GM21723 (cell line): ENCODE results near the gene PLEKHH1.
"Not testable (repeated sequence)": the region's sequence is repeated elsewhere in the genome, so short reads cannot be mapped to it uniquely, and the experiment has no call there.

Experiments used
- ATAC-seq: cut with Tn5 transposase; IDR thresholded peaks from one replicate; pipeline ENCODE4 v1.9.1; 2021; ENCODE audit warnings: mild to moderate bottlenecking, moderate library complexity; ENCODE audit not compliant: unreplicated experiment

Gene PLEKHH1

DNA sequence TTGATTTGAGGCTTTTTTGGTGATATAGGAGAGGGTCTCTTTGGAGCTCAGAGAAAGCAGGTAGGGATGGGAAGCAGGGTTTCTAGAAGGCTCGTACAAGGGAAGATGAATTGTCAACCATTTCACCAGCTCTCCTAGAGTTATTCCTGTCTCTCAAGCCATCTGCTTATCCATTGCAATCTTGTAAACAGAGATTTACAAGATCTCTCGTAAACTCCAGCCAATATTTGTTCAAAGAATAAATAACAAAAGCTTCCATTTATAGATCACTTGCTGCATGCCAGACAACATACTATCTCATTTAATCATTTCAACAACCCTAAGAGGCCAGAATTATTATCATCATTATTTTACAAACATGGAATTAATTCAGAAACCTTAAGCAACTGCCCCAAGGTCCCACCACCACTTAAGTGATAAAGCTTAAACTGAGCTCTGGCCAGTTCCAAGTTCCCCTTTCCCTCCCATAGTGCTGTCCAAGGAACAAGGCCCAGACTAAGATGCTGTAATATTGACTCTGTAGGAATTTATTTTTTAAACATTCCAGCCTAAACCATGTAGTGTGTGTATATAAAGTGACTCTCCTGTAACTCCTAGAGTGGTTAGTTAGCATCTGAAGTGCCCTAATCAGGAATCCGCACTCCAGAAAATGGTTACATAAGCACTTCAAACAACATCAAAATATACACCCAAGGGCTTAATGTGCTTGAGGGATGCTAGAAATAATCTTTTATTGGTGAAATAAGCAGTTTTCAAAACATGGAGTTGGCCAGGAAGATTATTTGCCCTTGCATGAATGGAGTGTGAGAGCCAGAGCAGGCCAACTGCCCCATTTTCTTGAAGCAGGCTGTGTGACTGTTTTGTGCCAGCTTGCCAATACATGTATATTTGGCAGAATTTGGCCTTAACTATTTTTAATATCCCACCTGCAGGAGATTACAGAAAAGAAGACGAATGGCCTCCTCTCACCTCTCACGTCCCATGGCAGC, 2.8 kb upstream of the PLEKHH1 start:
- ATAC-seq = no peak

DNA sequence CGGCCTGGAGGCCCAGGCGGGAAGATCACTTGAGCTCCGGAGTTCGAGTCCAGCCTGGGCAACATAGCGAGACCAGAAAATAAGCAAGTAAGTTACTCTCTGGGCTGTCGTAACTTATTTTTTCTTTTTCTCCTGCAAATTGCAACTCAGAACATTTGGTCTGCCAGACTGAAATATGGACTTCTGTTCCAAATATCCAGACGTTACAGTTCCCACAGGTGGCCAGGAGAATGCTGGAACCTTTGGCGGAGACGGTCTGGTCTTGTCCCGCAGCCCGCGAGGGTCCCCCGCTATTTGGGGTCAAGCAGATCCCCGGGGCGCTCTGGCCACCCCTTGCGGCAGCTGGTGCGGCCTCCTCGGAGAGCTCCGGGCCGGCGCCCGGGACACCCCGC, 488 bp upstream of the PLEKHH1 start:
- ATAC-seq = no peak

DNA sequence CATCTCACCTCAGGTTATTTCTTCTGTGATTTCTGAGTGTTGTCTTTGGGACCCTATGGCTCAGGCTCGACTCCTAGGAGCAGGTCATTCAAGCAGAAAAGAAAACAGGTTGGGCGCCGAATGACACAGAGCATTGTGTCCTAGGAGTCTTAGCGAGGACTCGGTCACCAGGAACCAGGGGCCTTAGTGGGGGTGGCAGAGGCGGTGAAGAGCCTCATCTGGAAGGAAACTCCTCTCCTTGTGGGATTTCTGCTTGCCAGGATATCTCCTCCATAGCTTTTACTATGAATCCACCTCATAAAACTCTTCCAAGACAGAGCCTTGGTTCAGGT, 630 bp downstream of the PLEKHH1 start:
- ATAC-seq = no peak

DNA sequence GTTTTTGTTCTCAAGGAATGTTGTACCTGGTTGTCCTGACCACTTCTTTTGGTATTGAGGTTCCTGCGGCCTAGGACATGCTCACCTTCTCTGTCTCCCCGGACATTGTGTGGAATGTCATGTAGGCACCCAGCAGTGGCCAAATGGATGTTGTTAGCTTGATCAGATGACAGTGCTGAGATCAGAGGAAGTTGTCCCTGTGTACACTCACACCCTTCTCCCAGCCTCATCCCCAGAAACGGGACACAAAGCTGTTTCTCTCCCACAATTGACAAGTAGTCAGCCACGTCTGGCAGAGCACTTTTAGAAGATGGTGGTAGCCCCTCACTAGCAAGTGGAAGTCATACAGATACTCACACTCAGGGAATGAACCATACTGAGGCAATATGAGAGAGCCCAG, 3.0 kb downstream of the PLEKHH1 start:
- no peak for ATAC-seq

DNA sequence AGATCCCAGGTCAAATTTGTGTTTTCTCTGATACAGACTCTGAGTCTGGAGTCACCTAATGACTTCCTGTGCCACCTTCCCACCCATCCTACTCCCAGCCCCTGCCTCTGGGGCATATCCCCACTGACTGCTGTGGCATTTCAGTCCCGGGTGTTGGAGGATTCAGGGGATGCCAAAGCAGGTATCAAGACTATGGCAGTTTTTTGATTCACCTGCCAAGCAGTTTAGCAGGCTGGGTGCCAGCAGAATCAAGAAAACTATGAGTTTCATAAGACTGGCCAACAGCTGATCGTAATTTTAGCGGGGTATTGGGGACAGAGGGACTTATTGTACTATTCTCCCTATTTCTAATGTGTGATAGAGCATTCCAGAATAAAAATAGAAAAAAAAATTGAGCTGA, 4.6 kb downstream of the PLEKHH1 start:
- no peak for ATAC-seq

DNA sequence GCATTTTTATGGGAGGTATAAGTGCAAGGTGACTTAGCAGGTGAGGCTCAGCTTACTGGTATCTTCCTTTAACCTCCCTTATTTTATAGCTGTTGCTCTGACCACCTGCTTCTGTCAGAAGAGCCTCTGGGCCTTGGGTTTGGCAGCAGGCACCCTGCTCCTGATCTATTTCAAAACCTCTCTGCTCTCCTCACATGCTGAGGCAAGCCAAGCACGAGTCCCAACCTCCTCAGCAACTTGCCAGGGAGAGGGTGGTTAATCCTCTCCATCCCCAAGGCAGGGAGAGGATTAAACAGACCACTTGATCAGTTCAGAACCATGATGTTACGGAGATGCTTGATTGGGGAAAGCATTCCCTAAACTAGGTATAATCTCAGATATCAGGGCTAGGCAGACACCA, 5.4 kb downstream of the PLEKHH1 start:
- no peak for ATAC-seq

DNA sequence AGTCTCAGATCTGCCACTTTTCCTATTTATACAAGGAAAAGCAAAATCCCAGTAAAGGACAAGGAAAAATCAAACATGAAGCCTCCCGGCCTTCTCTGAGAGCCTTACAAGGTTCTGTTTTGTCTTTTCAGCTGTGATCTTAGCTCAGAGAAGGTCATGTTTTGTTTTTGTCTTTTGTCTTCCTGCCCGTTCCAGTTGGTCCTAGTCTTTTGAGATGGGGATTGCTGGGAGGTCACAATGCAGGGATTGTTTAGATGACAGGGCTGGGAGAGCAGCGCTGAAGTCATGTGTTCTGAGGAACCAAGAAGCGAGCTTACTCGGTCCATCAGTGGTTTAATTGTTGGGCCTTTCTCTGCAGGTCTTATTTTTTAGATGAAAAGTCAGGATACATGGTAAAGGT, 6.0 kb downstream of the PLEKHH1 start:
- no peak for ATAC-seq

DNA sequence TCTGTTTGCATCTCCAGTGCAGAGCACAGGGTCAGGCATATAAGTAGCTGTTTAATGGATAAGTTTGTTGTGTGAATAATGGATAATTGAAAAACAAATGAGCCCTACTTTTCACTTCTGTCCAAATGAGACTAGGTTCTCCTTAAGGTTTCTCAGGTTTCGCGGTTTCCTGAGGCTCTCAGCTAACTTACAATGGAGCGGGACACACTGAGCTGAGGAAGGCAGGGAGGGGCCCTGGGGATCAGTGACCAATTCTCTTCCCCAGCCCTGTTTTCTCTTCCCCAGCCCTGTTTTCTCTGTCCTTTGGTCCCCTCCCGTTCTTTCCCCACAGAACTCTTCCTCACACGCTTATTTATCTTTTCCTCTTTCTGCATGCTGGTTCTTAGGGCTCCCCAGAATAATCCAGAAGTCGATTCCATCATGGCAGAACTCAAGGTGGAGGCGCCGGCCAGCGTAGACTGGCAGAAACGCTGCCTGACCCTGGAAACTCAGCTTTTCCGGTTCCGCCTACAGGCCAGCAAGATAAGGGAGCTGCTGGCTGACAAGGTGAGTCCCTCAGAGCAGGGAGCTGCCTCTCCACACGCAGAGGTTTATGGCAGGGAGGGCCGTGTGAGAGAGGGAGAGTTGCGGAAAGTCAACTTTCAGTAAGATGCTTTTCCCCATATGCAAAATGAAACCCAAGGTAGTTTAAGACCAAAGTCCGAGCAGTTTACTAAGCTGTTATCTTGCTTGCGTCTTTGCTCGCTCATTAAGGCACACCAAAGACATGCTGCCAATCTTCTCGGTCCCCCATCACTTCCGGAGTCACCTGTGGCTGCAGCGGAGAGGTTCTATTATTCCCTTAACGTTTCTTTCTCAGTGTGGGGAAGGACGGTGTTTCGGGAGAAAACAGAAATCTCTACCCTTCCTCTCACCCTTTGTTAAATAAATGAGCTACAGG, 8.6 kb downstream of the PLEKHH1 start:
- ATAC-seq = no peak

DNA sequence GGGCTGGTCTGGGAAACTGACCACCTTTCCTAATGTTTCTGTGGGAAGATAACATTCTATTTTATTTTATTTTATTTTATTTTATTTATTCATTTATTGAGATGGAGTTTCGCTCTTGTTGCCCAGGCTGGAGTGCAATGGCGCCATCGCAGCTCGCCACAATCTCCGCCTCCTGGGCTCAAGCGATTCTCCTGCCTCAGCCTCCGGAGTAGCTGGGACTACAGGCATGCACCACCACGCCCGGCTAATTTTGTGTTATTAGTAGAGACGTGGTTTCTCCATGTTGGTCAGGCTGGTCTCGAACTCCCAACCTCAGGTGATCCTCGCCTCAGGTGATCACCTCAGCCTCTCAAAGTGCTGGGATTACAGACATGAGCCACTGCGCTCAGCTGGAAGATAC, 9.5 kb downstream of the PLEKHH1 start:
- not testable (repeated sequence) for ATAC-seq

DNA sequence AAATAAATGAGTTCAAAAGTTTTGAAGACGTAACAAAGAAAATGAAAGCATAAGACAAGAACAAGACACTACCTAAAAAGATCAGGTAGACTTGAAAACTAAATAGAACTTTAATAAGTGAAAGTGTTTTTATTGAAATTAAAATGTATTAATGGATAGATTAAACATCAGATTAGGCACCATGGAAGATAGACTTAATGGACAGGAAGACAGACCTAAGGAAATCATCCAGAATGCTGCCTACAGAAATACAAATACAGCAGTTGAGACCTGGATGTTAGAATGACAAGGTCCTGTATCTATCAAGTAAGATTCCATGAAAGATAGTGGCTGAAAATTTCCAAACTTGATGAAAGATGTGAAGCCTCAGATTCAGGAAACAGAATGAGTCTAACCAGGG, 11.5 kb downstream of the PLEKHH1 start:
- ATAC-seq = no peak

DNA sequence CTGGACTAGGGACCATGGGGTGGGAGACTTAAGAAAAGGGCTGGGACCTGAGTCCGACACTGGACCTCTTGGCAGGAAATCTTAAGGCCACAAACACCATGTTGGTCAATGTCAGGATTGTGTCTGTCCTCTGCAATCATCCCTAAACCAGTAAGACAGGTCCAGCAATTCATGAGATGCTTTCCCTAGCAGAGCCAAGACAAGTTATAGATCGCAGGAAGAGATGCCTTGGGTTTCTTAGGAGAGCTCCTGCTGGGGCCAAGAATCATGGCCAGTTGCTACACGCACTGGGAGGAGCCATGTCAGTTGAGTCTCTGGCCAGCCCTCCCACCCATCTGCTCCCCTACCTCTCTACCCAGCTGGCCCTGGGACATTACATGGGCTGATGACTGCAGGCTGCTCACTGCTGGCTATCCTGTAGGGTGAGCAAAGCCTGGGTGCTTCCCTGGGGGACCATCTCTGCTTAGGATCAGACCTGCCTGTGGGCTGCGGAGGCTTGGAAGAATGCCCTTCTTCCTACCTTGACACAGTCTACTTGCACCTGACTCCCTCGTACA, 14.2 kb downstream of the PLEKHH1 start:
- ATAC-seq = no peak

DNA sequence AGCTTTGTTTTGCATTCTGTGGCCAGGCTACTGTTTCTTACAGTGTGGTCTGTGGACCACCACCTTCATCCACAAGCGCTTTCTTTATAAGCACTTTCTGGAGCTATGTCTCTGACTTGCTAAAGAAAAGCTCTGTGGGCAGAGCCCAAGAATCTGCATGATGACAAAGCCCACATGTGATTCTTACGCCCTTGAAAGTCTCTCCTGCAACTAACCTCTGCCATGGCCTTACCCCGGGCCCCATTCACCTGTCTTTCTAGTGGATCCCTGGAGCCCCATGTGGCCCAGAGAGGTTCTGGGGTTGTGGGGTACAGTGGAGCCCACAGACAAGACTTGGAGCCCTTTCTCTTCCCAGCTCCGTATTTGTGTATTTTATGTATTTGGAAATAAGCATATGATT, 16.6 kb downstream of the PLEKHH1 start:
- no peak for ATAC-seq

DNA sequence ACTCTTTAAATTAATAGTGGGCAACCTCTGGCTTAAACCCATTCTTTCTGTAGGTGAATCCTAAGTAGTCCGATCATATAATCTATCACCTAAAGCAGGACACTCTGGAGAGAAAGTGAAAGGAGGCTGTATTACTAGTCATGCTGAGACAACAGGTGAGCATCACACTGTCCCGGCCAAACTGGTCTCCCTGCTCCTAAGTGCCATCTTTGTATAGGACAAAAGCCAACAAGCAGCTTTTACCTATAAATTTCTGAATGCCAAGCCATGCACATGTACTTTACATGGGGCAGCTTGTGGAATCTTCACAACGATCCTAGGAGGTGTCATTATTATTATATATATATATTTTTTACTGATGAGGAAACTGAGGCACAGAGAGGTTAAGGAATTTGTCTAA, 18.0 kb downstream of the PLEKHH1 start:
- ATAC-seq = no peak

DNA sequence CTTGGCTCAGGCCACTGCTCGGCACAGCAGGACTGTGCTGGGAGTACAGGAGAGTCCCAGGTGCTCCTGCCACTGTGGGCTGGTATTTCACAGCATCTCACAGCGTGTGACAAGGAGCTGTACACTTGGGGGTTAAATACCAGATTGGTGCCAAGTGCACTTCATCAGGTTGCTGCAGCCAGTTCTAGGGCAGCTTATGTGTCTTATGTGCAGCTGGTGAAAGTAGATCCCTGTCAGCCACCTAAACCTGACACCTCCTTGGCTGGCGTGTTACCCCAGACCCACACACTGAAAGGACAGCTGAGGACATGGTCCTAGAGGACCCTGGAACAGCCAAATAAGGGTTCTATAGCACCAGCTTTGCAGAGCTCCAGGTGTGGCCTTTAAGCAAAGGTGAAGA, 18.9 kb downstream of the PLEKHH1 start:
- ATAC-seq = no peak

DNA sequence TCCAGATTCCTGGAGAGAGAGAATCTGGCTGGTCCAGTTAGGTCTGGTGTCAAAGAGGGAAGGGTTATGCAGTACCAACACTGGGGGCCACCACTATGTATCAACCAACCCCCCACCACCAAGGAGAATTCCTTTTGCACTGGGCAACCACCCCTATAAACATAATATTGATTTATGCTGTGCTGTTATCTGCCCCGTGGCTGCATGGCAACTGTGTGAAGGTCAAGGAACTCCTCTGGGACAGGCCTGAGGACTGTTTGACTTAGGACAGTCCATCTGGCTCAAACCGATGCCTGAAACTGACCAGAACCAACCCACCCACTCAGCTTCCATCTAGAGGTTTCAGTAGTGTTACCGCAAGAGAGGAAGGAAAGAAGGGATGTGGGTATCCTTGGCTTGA, 20.5 kb downstream of the PLEKHH1 start:
- ATAC-seq = no peak

DNA sequence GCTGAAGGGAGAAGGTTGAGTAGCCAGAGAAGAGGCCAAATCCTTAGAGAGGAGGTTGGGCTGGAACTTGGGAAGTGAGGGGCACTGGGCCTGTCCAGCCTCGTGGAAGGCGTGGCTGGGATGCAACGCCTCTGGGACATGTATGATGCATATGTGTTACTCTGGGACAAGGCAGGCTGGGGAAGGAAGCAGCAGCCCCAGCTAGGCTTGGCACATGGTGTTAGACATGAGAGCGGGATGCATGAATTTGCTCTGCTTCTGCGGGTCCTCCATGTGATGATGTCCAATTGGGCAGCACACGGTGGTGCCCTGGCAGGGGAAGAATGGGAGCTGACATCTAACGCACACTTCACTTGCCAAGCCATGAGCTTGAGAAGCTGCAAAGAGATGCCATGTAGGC, 21.3 kb downstream of the PLEKHH1 start:
- no peak for ATAC-seq

DNA sequence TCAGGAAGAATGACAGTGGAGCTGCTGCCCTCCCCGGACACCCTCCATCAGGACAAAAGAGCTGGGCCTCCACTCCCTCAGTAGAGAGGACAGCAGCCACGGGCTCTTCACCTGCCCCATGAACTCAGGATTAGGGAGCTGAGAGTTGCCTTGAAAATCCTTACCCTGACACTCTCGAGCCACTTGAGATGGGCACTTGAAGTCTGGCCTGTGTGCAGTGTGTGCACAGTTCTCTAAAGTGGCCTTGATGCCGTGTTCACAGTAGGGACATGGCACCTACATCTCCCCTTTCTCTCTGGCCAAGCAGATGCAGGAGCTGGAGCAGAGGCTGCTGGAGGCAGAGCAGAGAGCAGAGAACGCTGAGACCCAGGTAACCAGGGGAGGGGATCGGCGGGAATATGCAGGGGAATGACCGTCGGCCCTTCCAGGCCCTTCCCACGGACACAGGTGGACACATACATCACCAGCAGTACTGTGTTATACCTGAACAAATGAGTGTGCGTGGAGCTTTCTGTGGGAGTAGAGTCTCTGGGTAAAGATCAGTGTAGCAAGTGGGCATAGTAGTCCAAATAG, 22.5 kb downstream of the PLEKHH1 start:
- ATAC-seq = no peak

DNA sequence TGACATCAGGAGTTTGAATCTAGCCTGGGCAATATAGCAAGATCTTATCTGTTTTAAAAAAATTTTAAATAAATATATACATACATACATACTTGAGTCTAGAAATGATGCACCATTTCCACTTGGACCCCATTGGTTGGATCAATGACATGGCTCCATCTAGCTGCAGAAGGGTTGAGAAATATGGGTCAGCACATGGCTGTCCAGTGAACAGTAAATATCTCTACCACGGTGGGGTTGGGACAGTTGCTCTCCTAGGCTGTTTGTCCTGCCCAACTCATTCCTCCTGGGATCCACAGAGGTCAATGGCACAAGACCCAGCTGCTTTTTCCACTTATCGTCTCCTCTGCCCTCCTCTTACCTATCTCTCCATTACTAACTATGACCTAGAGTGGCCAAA, 23.6 kb downstream of the PLEKHH1 start:
- ATAC-seq = no peak

DNA sequence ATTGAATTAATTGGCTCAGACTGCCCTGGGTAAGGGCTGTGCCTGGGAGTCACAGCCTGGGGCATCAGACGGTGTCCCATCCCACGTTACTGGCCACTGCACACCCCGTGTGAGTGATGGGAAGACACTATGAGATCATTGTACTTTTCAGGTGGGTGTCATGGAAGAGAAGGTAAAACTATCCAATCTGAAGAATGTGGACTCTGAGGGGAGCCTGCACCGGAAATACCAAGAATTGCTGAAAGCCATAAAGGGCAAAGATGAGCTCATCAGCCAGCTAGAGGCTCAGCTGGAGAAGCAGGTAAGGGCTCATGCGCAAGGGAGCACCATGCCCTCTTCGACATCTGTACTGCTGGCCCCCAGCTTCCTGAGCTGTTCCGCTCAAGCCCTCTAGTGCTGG, 24.0 kb downstream of the PLEKHH1 start:
- ATAC-seq = no peak

DNA sequence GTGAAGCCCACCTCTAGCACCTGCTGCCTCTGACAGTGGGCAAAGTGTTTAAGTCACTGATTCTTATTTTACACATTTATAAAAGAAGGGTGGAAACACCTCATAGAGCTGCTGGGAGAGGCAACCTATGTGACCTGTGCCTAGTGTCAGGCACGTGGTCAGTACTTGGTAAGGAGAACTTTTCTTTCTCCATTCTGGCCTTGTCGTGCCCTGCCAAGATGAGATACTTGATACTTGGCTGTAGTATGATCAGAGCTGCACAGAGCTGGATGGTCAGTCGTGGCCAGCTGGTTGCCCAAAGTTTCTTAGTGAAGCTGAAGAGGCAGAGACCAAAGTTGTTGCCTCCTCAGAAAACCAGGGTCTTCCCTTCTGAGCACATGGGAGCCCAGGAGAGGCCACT, 24.6 kb downstream of the PLEKHH1 start:
- ATAC-seq = no peak

DNA sequence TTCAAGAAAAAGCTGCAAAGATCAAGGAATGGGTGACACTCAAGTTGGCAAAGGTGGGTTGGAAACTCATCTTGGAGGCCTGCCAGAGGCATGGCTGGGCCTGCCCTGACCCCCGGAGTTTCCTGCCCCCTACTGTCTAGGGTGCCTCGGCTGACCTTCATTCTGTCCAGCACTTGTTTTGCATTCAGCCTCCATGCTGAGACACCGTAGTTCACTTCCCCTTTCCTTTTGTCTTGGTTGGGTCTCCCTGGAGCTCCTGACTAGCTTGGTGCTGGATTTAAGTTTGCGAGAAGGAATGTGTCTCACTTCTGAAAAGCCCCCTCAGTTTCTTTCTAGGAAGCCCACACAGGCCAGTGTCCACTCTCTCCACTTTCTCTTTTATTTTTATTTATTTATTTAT, 26.5 kb downstream of the PLEKHH1 start:
- no peak for ATAC-seq
